DND-41 (cell line): ENCODE data around the gene SLC41A2.
"Not testable (repeated sequence)": the region's sequence is repeated elsewhere in the genome, so short reads cannot be mapped to it uniquely, and the experiment has no call there.

Source experiments
- ATAC-seq: fragments of 200-7000 bp; cut with Tn5 transposase; 3 replicates; pipeline ENCODE4 v1.9.1; 2021; ENCODE audit warnings: low read depth; ENCODE audit not compliant: insufficient read depth
- DNase-seq: peaks from one replicate; pipeline ENCODE4 v3.0.0-alpha.2; 2020
- H2AFZ ChIP-seq: 2 replicates; pipeline ENCODE4 v1.6.0; 2012; ENCODE audit warnings: low read depth, low read length
- H3K27ac ChIP-seq: 2 replicates; pipeline ENCODE4 v1.5.1; 2012; ENCODE audit warnings: low read length, inconsistent platforms
- H3K27me3 ChIP-seq: fragments of 200-600 bp; sonication (generic); 2 replicates; pipeline ENCODE4 v1.6.0; 2012; ENCODE audit warnings: low read length, mild to moderate bottlenecking, inconsistent platforms; ENCODE audit not compliant: insufficient read depth, poor library complexity
- H3K36me3 ChIP-seq: 2 replicates; pipeline ENCODE4 v1.5.1; 2012; ENCODE audit warnings: low read length, inconsistent platforms; ENCODE audit not compliant: insufficient read depth
- H3K4me1 ChIP-seq: 2 replicates; pipeline ENCODE4 v1.5.1; 2012; ENCODE audit warnings: mild to moderate bottlenecking, low read length; ENCODE audit not compliant: insufficient read depth
- H3K4me2 ChIP-seq: 2 replicates; pipeline ENCODE4 v1.6.0; 2012; ENCODE audit warnings: mild to moderate bottlenecking, moderate library complexity, low read length, inconsistent platforms; ENCODE audit not compliant: insufficient read depth
- H3K4me3 ChIP-seq, 2 experiments: fragments of 200-600 bp in 1 of 2; shearing (Covaris generic) in 1 of 2; 2 replicates each; pipeline ENCODE4 v1.5.1; 2012 to 2016; ENCODE audit warnings: inconsistent platforms in 2 of 2, low read length in 2 of 2, mild to moderate bottlenecking in 2 of 2, low read depth in 1 of 2, moderate library complexity in 1 of 2
- H3K79me2 ChIP-seq: 2 replicates; pipeline ENCODE4 v1.6.0; 2012; ENCODE audit warnings: low read length, inconsistent platforms; ENCODE audit not compliant: insufficient read depth
- H3K9ac ChIP-seq: 2 replicates; pipeline ENCODE4 v1.6.0; 2012; ENCODE audit warnings: low read depth, mild to moderate bottlenecking, inconsistent platforms, low read length, moderate library complexity
- H3K9me3 ChIP-seq: 2 replicates; pipeline ENCODE4 v1.5.1; 2012; ENCODE audit warnings: low read length, moderate library complexity, mild to moderate bottlenecking, inconsistent platforms; ENCODE audit not compliant: insufficient read depth, severe bottlenecking
- H4K20me1 ChIP-seq: 2 replicates; pipeline ENCODE4 v1.6.0; 2012; ENCODE audit warnings: low read length; ENCODE audit not compliant: insufficient read depth
- EZH2 ChIP-seq: IDR thresholded peaks from 3 replicates; pipeline ENCODE4 v1.6.1; 2012; ENCODE audit warnings: borderline replicate concordance, low read depth, mild to moderate bottlenecking, moderate library complexity, low read length, inconsistent platforms; ENCODE audit not compliant: severe bottlenecking
- TF ChIP-seq, protein P1 (sequence below): IDR thresholded peaks from 2 replicates; pipeline ENCODE4 v1.5.1; 2012; ENCODE audit warnings: borderline replicate concordance, low read length, moderate library complexity, mild to moderate bottlenecking; ENCODE audit not compliant: poor library complexity, severe bottlenecking; ENCODE audit errors: extremely low read depth

The SLC41A2 gene

DNA sequence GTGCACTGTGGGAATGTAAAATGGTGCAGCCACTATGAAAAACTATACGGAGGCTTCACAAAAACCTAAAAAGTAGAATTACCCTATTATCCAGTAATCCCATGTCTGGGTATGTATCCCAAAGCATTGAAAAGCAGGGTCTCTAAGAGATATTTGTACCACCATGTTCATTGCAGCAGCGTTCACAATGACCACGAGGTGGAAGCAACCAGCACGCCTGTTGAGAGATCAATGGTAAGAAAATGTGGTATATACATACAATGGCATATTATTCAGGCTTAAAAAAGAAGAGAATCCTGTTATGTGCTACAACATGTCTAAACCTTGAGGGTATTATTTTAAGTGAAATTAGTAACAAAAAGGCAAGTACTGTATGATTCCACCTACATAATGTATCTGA is 27.1 kb upstream of the SLC41A2 start:
- DNase-seq (no peak), ATAC-seq (no peak)
- H3K36me3 ChIP-seq, result peaks cover 21% of the 10 kb centered on the region; the same call in 1 of the 2 replicates
- no peaks in the 10 kb centered on the region for H4K20me1 ChIP-seq
- no peak overlapping the region for H3K27ac ChIP-seq
- peaks cover 26% of the 10 kb centered on the region for H3K4me1 ChIP-seq
- H3K27me3 ChIP-seq, result no peaks in the 10 kb centered on the region
- H3K9ac ChIP-seq, result peak overlapping the region; percentile 75; the same call in 1 of the 2 replicates
- H3K4me3 ChIP-seq, result no peak overlapping the region; a peak in 1 of 4 replicates
- no peaks in the 10 kb centered on the region for H3K9me3 ChIP-seq
- TF ChIP-seq, protein P1, sequence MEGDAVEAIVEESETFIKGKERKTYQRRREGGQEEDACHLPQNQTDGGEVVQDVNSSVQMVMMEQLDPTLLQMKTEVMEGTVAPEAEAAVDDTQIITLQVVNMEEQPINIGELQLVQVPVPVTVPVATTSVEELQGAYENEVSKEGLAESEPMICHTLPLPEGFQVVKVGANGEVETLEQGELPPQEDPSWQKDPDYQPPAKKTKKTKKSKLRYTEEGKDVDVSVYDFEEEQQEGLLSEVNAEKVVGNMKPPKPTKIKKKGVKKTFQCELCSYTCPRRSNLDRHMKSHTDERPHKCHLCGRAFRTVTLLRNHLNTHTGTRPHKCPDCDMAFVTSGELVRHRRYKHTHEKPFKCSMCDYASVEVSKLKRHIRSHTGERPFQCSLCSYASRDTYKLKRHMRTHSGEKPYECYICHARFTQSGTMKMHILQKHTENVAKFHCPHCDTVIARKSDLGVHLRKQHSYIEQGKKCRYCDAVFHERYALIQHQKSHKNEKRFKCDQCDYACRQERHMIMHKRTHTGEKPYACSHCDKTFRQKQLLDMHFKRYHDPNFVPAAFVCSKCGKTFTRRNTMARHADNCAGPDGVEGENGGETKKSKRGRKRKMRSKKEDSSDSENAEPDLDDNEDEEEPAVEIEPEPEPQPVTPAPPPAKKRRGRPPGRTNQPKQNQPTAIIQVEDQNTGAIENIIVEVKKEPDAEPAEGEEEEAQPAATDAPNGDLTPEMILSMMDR, result no peak
- TF ChIP-seq EZH2, result no peak
- peaks cover 19% of the 10 kb centered on the region for H3K79me2 ChIP-seq
- H3K4me2 ChIP-seq, result peak overlapping the region; percentile 79
- H2AFZ ChIP-seq, result peak overlapping the region; percentile 97

DNA sequence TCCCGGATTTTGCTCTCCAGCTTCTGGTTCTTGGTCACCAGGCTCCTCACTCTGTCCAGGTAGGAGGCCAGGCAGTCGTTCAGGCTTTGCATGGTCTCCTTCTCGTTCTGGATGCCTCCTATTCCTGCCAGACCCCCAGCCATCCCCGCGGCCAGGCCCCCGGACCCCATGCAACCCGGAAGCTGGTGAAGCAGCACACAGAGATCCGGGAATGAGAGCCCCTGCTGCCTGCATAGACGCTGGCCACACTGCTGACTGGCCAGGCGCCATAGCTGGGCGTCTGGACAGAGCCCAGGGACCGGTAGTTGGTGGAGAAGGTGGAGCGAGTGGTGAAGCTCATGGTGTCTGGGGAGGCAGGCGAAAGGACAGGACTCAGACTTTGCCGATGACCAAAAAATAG is 19.6 kb upstream of the SLC41A2 start:
- not testable (repeated sequence) for H3K4me2 ChIP-seq, H4K20me1 ChIP-seq, H3K9ac ChIP-seq, DNase-seq, H3K4me3 ChIP-seq, H3K9me3 ChIP-seq, H3K79me2 ChIP-seq, H3K4me1 ChIP-seq, H2AFZ ChIP-seq, ATAC-seq, H3K27ac ChIP-seq, H3K27me3 ChIP-seq, H3K36me3 ChIP-seq

DNA sequence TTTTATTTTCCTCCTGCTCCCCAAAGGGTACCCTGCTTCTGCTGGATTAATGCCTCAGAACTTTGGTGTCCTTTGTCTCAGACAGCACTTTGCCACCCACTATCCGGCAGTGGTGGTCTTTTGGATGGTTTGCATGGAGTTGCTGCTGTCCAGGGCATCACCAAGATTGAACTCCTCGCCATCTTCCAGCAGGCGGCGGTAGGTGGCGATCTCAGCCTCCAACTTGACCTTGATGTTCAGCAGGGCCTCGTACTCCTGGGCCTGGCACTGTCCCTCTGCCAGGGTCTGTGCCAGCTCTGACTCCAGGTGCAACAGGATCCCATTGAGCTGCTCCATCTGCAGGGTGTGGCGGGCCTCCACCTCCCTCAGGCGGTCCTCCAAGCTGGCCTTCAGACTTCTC is 18.6 kb upstream of the SLC41A2 start:
- H3K9ac ChIP-seq, result no peak overlapping the region
- H2AFZ ChIP-seq, result no peak overlapping the region
- no peak overlapping the region for H3K4me3 ChIP-seq
- H3K4me1 ChIP-seq, result no peaks in the 10 kb centered on the region
- no peak overlapping the region for H3K27ac ChIP-seq
- H3K27me3 ChIP-seq, result peaks cover 2% of the 10 kb centered on the region
- H3K4me2 ChIP-seq, result no peak overlapping the region
- H3K36me3 ChIP-seq, result no peaks in the 10 kb centered on the region
- H3K9me3 ChIP-seq, result no peaks in the 10 kb centered on the region
- ATAC-seq (no peak), DNase-seq (no peak)
- H4K20me1 ChIP-seq, result no peaks in the 10 kb centered on the region
- no peaks in the 10 kb centered on the region for H3K79me2 ChIP-seq
- TF ChIP-seq, protein P1, result no peak

DNA sequence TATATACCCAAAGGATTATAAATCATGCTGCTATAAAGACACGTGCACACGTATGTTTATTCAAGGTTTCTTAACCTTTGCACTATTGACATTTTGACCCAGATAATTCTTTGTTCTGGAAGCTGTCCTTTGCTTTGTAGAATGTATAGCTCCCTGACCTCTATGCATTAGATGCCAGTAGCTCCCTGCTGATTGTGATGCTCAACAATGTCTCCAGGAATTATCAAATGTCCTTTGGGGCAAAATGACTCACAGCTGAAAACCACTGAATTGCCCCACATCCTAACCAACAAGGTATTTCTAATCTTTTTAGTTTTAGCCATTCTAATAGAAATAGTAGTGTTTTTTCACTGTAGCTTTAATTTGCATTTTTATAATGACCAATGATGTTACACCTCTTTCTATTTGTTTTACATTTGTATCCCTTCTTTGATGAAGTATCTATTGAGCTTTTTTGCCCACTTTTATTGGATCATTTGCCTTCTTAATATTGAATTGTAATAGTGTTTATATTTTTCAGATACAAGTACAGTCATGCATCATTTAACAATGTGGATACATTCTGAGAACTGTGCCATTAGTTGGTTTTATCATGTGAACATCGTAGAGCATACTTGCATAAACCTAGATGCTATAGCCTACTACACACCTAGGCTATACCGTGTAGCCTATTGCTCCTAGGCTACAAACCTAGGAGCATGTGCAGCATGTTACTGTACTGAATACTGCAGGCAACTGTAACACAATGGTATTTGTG is 17.7 kb upstream of the SLC41A2 start:
- TF ChIP-seq, protein P1, result no peak
- TF ChIP-seq EZH2, result no peak
- DNase-seq, result no peak

More for the DNA sequence above, 17.7 kb upstream of the SLC41A2 start:
- ATAC-seq, result no peak
- H3K36me3 ChIP-seq, result no peaks in the 10 kb centered on the region
- H3K79me2 ChIP-seq, result no peaks in the 10 kb centered on the region
- no peak overlapping the region for H3K4me3 ChIP-seq
- H4K20me1 ChIP-seq, result no peaks in the 10 kb centered on the region
- no peak overlapping the region for H3K9ac ChIP-seq
- H3K9me3 ChIP-seq, result no peaks in the 10 kb centered on the region
- H3K4me2 ChIP-seq, result no peak overlapping the region
- H3K27ac ChIP-seq, result no peak overlapping the region
- H2AFZ ChIP-seq, result no peak overlapping the region
- H3K27me3 ChIP-seq, result peaks cover 2% of the 10 kb centered on the region
- no peaks in the 10 kb centered on the region for H3K4me1 ChIP-seq
